Liver (tissue), 2 donors: ENCODE data around the gene MDGA2.

Experiments
- CTCF ChIP-seq: fragments of 150-350 bp; IDR thresholded peaks from 2 replicates; pipeline ENCODE4 v1.5.1; 2017; ENCODE audit warnings: improper control_type of control experiment, low read depth, low read length; ENCODE audit not compliant: missing input control
- YY1 ChIP-seq: IDR thresholded peaks from 2 replicates; pipeline ENCODE4 v1.6.1; 2016; ENCODE audit warnings: antibody characterized with exemption, mild to moderate bottlenecking
- donor health status: healthy.

- TF ChIP-seq YY1 = no peak
- TF ChIP-seq CTCF = no peak
Measured at GRCh38 chr14:47549886-47550285, 125.5 kb downstream of the MDGA2 start.
